DND-41 (cell line): Measurements from ENCODE around the gene FHIT.
"Not testable (repeated sequence)": the region's sequence is repeated elsewhere in the genome, so short reads cannot be mapped to it uniquely, and the experiment has no call there.

ENCODE experiments used
- EZH2 ChIP-seq: IDR thresholded peaks from 3 replicates; pipeline ENCODE4 v1.6.1; 2012; ENCODE audit warnings: borderline replicate concordance, low read depth, mild to moderate bottlenecking, moderate library complexity, low read length, inconsistent platforms; ENCODE audit not compliant: severe bottlenecking
- TF ChIP-seq, protein P1 (sequence below): IDR thresholded peaks from 2 replicates; pipeline ENCODE4 v1.5.1; 2012; ENCODE audit warnings: borderline replicate concordance, low read length, moderate library complexity, mild to moderate bottlenecking; ENCODE audit not compliant: poor library complexity, severe bottlenecking; ENCODE audit errors: extremely low read depth

DNA sequence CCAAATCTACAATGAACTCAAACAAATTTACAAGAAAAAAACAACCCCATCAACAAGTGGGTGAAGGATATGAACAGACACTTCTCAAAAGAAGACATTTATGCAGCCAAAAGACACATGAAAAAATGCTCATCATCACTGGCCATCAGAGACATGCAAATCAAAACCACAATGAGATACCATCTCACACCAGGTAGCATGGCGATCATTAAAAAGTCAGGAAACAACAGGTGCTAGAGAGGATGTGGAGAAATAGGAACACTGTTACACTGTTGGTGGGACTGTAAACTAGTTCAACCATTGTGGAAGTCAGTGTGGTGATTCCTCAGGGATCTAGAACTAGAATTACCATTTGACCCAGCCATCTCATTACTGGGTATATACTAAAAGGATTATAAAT is 61.0 kb downstream of the FHIT start:
- TF ChIP-seq, protein P1, sequence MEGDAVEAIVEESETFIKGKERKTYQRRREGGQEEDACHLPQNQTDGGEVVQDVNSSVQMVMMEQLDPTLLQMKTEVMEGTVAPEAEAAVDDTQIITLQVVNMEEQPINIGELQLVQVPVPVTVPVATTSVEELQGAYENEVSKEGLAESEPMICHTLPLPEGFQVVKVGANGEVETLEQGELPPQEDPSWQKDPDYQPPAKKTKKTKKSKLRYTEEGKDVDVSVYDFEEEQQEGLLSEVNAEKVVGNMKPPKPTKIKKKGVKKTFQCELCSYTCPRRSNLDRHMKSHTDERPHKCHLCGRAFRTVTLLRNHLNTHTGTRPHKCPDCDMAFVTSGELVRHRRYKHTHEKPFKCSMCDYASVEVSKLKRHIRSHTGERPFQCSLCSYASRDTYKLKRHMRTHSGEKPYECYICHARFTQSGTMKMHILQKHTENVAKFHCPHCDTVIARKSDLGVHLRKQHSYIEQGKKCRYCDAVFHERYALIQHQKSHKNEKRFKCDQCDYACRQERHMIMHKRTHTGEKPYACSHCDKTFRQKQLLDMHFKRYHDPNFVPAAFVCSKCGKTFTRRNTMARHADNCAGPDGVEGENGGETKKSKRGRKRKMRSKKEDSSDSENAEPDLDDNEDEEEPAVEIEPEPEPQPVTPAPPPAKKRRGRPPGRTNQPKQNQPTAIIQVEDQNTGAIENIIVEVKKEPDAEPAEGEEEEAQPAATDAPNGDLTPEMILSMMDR, result not testable (repeated sequence)
- TF ChIP-seq EZH2, result not testable (repeated sequence)
